Stimulated activated CD8-positive, alpha-beta memory T cell treated with anti-CD3 and anti-CD28 coated beads, Interleukin-12 subunit alpha, Interleukin-12 subunit beta, amount 100 ng/mL, for 1 hour (primary cell): ENCODE measurements around the gene LGALS12.
"Not testable (repeated sequence)": the region's sequence is repeated elsewhere in the genome, so short reads cannot be mapped to it uniquely, and the experiment has no call there.

Experiments used
- DNase-seq: peaks from one replicate; pipeline ENCODE4 v3.0.0-alpha.2; 2020; ENCODE audit warnings: low read depth

Gene LGALS12

GRCh38 chr11:63534076-63534475 lies 28.2 kb downstream of the LGALS12 start:
- DNase-seq, result no peak

GRCh38 chr11:63534895-63535461 lies 29.1 kb downstream of the LGALS12 start:
- DNase-seq, result no peak

- DNase-seq, result no peak
These were observed 29.9 kb downstream of the LGALS12 start for GRCh38 chr11:63535734-63536133.

- DNase-seq, result no peak
These were observed 30.9 kb downstream of the LGALS12 start, which contains the start of gene PLAAT4 for GRCh38 chr11:63536669-63537292. Gene PLAAT4, plus strand, starts transcription at chr11:63536808. Its CDS starts 61 bp downstream, at chr11:63536869.

GRCh38 chr11:63537293-63538101 lies 31.6 kb downstream of the LGALS12 start:
- DNase-seq, result no peak

- DNase-seq, result not testable (repeated sequence)
These were observed 36.6 kb downstream of the LGALS12 start for GRCh38 chr11:63542506-63542905.

GRCh38 chr11:63543711-63544110 lies 37.8 kb downstream of the LGALS12 start:
- no peak for DNase-seq

DNA sequence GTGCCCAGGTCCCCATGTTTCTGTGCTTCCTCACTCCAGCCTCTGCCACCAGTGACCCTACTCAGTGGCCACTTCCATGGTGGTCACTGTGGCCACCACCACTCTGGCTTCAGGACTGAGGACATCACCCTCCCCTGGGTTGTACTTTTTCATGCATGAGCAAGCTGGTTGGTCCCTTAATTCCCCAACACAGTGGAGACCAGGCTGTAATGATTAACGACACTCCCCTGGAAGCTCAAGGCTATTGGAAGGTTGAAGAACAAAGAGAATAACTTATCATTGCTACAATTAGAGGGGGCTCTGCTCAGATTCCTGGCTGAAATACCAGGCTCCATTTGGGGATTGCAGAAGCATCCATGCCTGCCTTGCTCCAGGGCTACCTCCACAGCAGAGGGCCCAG lies 41.2 kb downstream of the LGALS12 start:
- DNase-seq, result no peak

- DNase-seq, result no peak
These were observed 42.3 kb downstream of the LGALS12 start for GRCh38 chr11:63548178-63548577.

GRCh38 chr11:63549411-63549810 lies 43.5 kb downstream of the LGALS12 start:
- no peak for DNase-seq

- DNase-seq, result not testable (repeated sequence)
These were observed 44.3 kb downstream of the LGALS12 start for GRCh38 chr11:63550156-63550700.

- no peak for DNase-seq
These were observed 45.4 kb downstream of the LGALS12 start for GRCh38 chr11:63551091-63551888.

DNA sequence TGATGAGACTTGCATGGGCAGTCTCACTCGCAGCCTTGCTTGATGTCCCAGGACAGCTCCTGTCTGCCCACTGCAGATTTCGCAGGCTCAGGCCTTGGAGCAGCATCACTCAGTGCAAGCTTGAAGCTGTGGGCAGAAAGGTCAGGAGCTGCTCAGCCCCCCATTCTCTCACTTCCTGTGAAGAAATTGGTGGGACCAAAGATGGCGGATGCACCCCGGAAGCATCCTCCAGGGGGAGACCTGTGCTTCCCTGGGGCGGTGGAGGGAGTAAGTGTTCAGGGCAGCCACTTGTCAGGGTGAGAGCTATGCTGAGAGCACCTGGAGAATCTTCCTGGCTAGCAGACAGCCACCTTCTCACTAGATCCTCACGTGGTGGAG lies 46.0 kb downstream of the LGALS12 start:
- DNase-seq, result no peak

DNA sequence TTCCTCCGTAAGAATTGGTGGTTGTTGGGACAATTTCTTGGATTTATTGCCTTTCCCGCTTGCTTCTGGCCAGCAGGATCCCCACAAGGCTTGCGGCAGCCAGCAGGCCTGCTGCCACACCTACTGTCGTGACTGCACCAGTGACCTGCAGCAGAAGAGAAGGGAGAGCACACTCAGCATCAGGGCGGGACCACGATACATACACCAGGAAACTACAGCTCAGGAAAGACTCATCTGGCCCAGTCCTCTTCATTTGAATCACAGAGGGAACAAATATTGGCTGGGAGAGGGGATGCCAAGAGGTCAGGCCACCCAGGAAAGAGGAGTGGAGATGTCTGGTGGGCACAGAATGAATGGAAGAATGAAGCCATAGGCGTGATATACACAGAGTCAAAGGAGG lies 47.0 kb downstream of the LGALS12 start:
- DNase-seq, result no peak

DNA sequence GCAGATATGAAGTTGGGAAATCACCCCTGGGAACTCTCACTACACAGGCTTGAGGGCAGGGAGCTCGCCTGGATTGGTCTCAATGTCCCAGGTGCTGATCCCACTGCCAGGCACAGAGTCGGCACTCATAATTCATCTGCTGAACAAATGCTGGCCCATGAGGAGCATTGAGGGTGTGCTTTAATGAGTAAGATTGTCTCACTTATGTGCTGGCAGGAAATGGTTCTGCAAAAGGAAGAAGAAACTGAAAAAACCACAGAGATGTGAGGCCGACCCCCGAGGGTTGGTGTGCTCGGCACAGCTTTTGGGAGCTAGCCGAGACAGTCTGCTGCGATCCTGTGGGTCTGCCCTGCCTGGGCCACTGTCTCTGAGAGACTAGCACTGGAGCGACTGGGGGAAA lies 47.9 kb downstream of the LGALS12 start:
- peak; percentile 36 for DNase-seq

DNA sequence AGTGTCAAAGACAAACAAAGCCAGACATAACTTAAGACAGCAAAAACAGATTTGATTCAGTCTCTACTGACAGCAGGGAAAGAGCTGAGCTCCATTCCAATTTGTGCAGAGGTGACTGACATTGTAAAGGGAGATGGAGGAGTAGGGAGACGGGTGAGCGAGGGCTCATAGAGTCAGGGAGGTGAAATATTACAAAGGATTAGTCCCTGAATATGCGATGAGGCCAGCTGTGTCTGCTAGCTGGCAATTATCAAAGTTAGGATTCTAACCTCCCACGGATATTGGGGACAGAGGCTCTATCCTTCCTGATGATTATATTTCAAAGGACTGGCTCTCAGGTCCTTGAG lies 49.0 kb downstream of the LGALS12 start:
- DNase-seq, result no peak

DNA sequence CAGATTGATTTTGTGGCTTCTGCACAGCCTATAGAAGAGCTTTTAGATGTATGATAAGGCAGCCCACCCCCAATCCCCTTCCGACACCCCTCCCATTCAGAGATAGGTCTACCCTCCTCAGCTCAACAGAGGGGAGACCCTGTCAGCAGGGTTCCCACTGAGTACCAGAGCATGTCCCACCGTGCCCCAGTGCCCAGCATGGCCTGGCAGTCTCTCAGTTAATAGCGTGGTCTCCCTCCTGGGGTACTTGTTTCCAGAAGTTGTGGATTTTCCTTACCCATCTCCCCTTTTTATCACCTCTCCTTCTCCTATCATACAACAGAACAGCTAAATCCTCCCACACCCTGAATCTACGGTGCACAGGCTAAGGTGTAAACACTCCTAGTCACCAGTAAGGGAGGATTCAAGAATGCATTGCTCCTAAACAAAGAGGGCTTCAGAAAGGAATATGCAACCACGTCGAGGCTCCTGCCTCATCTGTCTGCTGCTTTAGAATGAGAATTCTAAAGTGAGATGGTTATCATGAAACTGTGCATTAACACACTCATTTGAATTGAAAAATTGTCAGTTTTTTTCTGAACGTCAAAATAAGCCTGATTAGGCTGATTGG lies 50.6 kb downstream of the LGALS12 start:
- DNase-seq, result no peak

GRCh38 chr11:63557570-63557969 lies 51.7 kb downstream of the LGALS12 start:
- no peak for DNase-seq

- no peak for DNase-seq
These were observed 52.7 kb downstream of the LGALS12 start for GRCh38 chr11:63558459-63559157.

DNA sequence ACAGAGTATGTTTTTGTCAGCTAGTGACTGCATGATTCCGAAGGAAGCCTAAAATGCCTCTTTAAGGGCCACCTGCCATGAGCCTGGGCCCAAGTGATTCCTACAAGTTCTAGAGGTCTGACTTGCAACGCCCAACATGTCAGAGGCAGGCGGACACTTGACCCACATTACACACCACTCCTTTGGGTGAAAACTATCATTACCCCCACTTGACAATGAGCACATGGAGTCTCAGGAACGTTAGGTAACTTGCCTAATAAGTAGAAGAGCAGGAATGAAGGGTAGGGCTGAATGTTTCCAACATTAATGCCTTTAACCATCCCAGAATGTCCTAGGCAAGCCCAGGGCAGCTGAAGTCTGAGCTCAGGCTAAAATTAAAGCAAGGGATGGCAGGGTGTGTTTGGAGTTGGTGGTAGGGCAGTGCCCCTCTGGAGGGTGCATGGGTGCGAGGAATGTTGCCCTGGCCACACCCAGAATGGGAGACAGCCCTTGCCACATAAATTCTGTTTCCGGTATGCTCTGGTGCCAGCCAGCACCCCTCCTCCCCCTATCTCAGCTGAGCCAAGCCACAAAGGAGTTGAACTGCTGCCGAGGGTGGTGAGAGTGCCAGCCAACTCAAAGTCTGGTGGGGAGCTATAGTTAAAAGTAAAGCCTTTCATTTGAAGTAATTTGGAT lies 54.8 kb downstream of the LGALS12 start:
- no peak for DNase-seq
